ENCODE measurements around the gene PRRC2B. TPM values are rescaled to one million over a fixed set of nuclear protein-coding genes. Genes with fewer than 3 reads are reported as not detected.
A peak's percentile ranks its signal among the peaks of the same experiment; 100 is the strongest.
"Not testable (repeated sequence)": the region's sequence is repeated elsewhere in the genome, so short reads cannot be mapped to it uniquely, and the experiment has no call there.

PRRC2B gene
- total RNA-seq, 4 donors from 2014 or later, result 81.7 to 159 (median 117) TPM

GRCh38 chr9:131361202-131361833 lies 32.6 kb upstream of the PRRC2B start:
- no peak overlapping the region for H3K4me3 ChIP-seq (replicated peaks in 1 of 3)
- TF ChIP-seq CTCF (IDR thresholded peaks at IDR 0.05) (no peak), POLR2A (IDR thresholded peaks at IDR 0.05) (peak in 1 of 2 donors; percentile 37)
- intact Hi-C loops (cut with DNase I), result no loop called here
- peak overlapping the region; percentile 89 to 97 (median 91) for H3K27ac ChIP-seq
- no peaks in the 10 kb centered on the region for H3K36me3 ChIP-seq
- H3K9me3 ChIP-seq, result no peaks in the 10 kb centered on the region
- peaks cover 16 to 18% of the 10 kb centered on the region in 2 donors for H3K4me1 ChIP-seq
- H3K27me3 ChIP-seq, result no peaks in the 10 kb centered on the region
- WGBS, 2 donors, result 13 to 20% methylated on average over 8 of the region's 8 CpGs
- peak; percentile 83 to 86 for DNase-seq

GRCh38 chr9:131365546-131365945 lies 28.3 kb upstream of the PRRC2B start:
- Histone ChIP-seq H3K27ac (no peak overlapping the region), H3K36me3 (no peaks in the 10 kb centered on the region), H3K27me3 (no peaks in the 10 kb centered on the region), H3K4me3 (replicated peaks in 1 of 3) (no peak overlapping the region), H3K4me1 (peaks cover 16 to 20% of the 10 kb centered on the region in 2 donors), H3K9me3 (no peaks in the 10 kb centered on the region)
- no peak for TF ChIP-seq CTCF (IDR thresholded peaks at IDR 0.05)
- intact Hi-C loops (cut with DNase I), result no loop called here
- DNase-seq, result no peak
- 76 to 84% methylated on average over 1 of the region's 1 CpG for WGBS, 2 donors

- intact Hi-C loops (cut with DNase I), result no loop called here
- DNase-seq, result peak; percentile 15 to 25
- TF ChIP-seq POLR2A (IDR thresholded peaks at IDR 0.05) (no peak), CTCF (IDR thresholded peaks at IDR 0.05) (peak in 1 of 6 experiments; percentile 39)
Observed at GRCh38 chr9:131366761-131367401, 27.0 kb upstream of the PRRC2B start.

GRCh38 chr9:131367450-131367849 lies 26.4 kb upstream of the PRRC2B start:
- H3K27ac ChIP-seq, result no peak overlapping the region
- no peak overlapping the region for H3K4me3 ChIP-seq (replicated peaks in 1 of 3)
- H3K27me3 ChIP-seq, result no peaks in the 10 kb centered on the region
- DNase-seq, result no peak
- WGBS, 2 donors, result 86 to 97% methylated on average over 2 of the region's 2 CpGs
- H3K9me3 ChIP-seq, result no peaks in the 10 kb centered on the region
- intact Hi-C loops (cut with DNase I), result no loop called here
- TF ChIP-seq POLR2A (IDR thresholded peaks at IDR 0.05) (no peak), CTCF (IDR thresholded peaks at IDR 0.05) (no peak)
- no peaks in the 10 kb centered on the region for H3K36me3 ChIP-seq
- H3K4me1 ChIP-seq, result peaks cover 2 to 6% of the 10 kb centered on the region in 2 donors

More at GRCh38 chr9:131366761-131367401, 27.0 kb upstream of the PRRC2B start:
- H3K4me1 ChIP-seq, result peaks cover 3 to 7% of the 10 kb centered on the region in 2 donors
- H3K36me3 ChIP-seq, result no peaks in the 10 kb centered on the region
- H3K27me3 ChIP-seq, result no peaks in the 10 kb centered on the region
- H3K27ac ChIP-seq, result peak overlapping the region in 1 of 3 donors; percentile 35
- 48 to 58% methylated on average over 6 of the region's 6 CpGs for WGBS, 2 donors
- no peak overlapping the region for H3K4me3 ChIP-seq (replicated peaks in 1 of 3)
- no peaks in the 10 kb centered on the region for H3K9me3 ChIP-seq

GRCh38 chr9:131370638-131371037 lies 23.2 kb upstream of the PRRC2B start:
- Histone ChIP-seq H3K9me3 (no peaks in the 10 kb centered on the region), H3K4me1 (peaks cover 7 to 9% of the 10 kb centered on the region in 2 donors), H3K27ac (no peak overlapping the region), H3K36me3 (no peaks in the 10 kb centered on the region), H3K4me3 (replicated peaks in 1 of 3) (no peak overlapping the region), H3K27me3 (no peaks in the 10 kb centered on the region)
- 81 to 84% methylated on average over 2 of the region's 2 CpGs for WGBS, 2 donors
- TF ChIP-seq CTCF (IDR thresholded peaks at IDR 0.05) (no peak), POLR2A (IDR thresholded peaks at IDR 0.05) (no peak)
- intact Hi-C loops (cut with DNase I), result no loop called here
- DNase-seq, result no peak

- H3K27me3 ChIP-seq; H3K4me1 ChIP-seq; intact Hi-C loops (cut with DNase I); H3K36me3 ChIP-seq; DNase-seq; H3K9me3 ChIP-seq: not testable (repeated sequence)
- peak overlapping the region in 2 of 3 donors; percentile 46 to 53 for H3K4me3 ChIP-seq (replicated peaks in 1 of 3)
- peak overlapping the region in 2 of 3 donors; percentile 92 to 96 for H3K27ac ChIP-seq
- WGBS, 2 donors, result 53 to 65% methylated on average over 17 of the region's 17 CpGs
Observed at GRCh38 chr9:131372599-131372973, 21.3 kb upstream of the PRRC2B start.

- WGBS, 2 donors, result 84 to 85% methylated on average over 5 of the region's 5 CpGs
- DNase-seq; H3K9me3 ChIP-seq; H3K27me3 ChIP-seq; H3K4me3 ChIP-seq (replicated peaks in 1 of 3); intact Hi-C loops (cut with DNase I); H3K4me1 ChIP-seq; H3K36me3 ChIP-seq: not testable (repeated sequence)
- peak overlapping the region in 1 of 3 donors; percentile 92 for H3K27ac ChIP-seq
Observed at GRCh38 chr9:131374638-131375037, 19.2 kb upstream of the PRRC2B start.
